GM12878 (cell line): Measurements from ENCODE around the gene CRIM1.

ENCODE experiments used
- MAX ChIP-seq: IDR thresholded peaks from 2 replicates; pipeline ENCODE4 v1.6.1; 2012; ENCODE audit warnings: low read depth, low read length, improper control_type of control experiment
- POLR2A ChIP-seq: IDR thresholded peaks from 2 replicates; pipeline ENCODE4 v1.6.1; 2011; ENCODE audit warnings: low read depth, mild to moderate bottlenecking, low read length
- TF ChIP-seq, protein P1 (sequence below): fragments of 450-650 bp; conservative IDR thresholded peaks from 2 replicates; pipeline ENCODE4 v1.6.1; 2017; ENCODE audit warnings: mild to moderate bottlenecking, moderate library complexity

GRCh38 chr2:36478332-36478738, 122.8 kb downstream of the CRIM1 start:
- TF ChIP-seq MAX (no peak), POLR2A (no peak)
- TF ChIP-seq, protein P1, sequence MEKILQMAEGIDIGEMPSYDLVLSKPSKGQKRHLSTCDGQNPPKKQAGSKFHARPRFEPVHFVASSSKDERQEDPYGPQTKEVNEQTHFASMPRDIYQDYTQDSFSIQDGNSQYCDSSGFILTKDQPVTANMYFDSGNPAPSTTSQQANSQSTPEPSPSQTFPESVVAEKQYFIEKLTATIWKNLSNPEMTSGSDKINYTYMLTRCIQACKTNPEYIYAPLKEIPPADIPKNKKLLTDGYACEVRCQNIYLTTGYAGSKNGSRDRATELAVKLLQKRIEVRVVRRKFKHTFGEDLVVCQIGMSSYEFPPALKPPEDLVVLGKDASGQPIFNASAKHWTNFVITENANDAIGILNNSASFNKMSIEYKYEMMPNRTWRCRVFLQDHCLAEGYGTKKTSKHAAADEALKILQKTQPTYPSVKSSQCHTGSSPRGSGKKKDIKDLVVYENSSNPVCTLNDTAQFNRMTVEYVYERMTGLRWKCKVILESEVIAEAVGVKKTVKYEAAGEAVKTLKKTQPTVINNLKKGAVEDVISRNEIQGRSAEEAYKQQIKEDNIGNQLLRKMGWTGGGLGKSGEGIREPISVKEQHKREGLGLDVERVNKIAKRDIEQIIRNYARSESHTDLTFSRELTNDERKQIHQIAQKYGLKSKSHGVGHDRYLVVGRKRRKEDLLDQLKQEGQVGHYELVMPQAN = no peak
